SIG-M5 treated with dmso at 0.1 percent for 504 hours (cell line): ENCODE measurements around the gene SRP19.
A peak's percentile ranks its signal among the peaks of the same experiment; 100 is the strongest.
"Not testable (repeated sequence)": the region's sequence is repeated elsewhere in the genome, so short reads cannot be mapped to it uniquely, and the experiment has no call there.

ENCODE experiments used
- DNase-seq: peaks from one replicate; lab custom pipeline; 2025; ENCODE audit not compliant: unreplicated experiment; lab: John Stamatoyannopoulos, UW

Gene SRP19

DNA sequence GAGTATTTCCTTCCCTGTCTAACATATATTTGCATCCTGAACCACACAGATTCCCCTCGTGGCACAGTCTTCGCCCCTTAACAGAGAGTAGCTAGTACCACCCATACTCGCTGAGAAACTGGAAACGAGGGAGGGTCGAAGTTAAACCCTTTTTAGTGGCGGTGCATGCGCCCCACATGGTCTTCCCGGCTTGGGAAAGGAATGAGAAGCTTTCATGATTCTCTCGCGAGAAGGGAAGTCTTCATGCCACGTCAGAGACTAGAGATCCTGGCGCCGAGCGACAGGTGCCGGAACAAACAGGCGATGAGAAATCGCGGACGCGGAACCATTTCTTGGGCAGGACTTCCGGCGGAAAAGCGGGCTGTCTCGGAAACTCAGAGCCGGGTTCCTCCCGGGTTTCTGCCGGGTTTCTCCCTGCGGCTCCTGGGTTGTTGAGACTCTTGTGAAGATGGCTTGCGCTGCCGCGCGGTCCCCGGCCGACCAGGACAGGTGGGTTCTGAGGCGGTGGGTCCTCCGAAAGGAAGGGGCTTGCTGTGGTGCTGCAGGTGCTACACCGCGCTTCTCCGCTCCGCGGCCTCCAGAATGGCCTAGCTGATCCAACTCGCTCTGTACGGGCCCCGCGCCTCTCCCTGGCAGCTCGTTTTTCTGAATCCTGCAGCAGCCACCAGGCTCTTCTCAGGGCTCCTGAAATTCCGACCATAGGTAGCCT is at the start of gene SRP19:
SRP19 (plus strand) TSS at position 359 of the 709 bp plus-strand sequence; CDS start at position 449, 90 bp downstream.
- peak; percentile 97 for DNase-seq

DNA sequence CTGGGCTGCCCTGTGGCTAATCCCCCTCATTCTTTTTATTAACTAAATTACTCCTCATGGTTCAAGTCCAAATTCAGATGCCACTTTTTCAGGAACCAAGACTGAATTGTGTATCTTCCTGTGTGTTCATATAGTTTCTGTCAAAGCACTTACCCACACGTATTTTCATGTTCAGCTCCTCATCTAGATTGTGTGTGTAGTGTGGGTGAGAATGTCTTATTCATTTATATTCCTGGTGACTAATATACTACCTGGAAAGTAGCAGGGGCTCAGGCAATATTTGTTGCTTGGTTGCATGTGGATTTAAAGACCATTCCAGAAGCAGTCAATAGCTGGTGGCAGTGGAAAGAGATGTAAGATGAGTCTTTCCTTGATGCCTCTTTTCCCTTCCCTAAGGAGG is 48.5 kb upstream of the SRP19 start:
- no peak for DNase-seq

DNA sequence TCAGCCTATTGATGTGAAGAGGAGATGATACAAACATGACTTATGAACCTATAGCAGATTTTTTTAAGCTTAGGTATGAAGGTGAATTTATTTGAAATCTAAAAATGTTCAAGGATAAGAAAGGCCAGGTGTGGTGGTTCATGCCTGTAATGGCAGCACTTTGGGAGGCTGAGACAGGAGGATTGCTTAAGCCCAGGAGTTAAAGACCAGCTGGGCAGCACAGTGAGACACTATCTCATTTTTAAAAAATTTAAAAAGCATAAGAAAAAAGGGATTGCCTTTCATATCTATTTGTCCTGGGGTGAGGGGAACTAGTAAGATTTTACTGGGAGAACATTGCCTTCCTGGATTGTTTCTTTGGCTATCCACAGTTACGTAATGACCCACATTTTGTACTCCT is 40.8 kb upstream of the SRP19 start:
- DNase-seq, result no peak

DNA sequence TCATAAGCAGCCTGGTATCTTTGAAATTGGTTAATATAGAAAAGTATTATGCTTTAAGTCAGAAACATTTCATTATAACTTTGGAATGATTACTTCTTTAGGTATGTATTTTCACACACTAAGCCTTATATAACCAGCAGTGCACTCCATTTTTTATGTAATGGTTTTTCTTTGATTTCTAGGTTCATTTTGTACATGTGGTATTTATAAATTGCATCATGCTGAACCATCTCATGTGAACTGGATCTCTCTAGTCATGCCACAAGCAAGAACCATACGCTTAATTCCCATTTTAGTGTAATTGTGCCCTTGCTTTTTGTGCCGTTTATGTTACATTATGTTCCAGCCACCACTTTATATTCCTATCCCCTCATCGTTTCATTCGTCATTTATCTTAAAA is 38.6 kb upstream of the SRP19 start:
- DNase-seq, result no peak

DNA sequence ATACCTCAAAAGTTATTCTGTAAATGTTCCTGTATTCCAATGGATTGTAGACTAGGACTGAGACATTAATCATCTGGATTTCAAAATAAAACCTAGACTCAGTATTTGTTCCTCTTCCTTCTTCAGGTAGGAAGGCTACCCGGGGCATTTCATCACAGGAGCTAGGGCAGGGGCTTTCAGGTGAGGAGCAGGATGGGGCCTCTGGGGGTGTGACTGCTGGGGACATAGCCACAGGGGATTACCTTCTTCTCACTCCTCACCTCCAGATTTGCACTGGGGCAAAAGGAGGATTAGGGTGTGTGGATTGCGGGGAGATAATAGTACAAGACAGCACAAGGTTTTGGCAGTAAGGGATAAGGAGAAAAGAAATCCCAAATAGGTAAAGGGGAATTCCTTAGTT is 37.9 kb upstream of the SRP19 start:
- no peak for DNase-seq

DNA sequence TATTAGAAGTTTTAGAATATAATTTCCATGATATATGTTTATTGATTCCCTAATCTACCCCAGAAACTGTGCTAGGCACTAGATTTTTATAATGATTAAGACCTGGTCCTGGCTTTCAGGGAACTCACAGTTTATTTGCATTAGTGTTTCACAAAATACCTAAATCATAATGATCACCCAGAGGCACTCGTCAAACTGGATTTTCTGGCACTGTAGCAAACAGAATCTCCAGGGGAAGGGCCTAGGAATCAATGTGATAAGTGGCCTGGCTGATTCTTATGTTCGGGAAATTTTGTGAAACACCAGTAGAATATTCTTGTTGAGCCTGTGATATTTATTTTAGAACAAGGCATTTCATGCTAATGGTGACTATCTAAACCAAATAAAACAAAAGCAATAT is 37.4 kb upstream of the SRP19 start:
- DNase-seq, result no peak

DNA sequence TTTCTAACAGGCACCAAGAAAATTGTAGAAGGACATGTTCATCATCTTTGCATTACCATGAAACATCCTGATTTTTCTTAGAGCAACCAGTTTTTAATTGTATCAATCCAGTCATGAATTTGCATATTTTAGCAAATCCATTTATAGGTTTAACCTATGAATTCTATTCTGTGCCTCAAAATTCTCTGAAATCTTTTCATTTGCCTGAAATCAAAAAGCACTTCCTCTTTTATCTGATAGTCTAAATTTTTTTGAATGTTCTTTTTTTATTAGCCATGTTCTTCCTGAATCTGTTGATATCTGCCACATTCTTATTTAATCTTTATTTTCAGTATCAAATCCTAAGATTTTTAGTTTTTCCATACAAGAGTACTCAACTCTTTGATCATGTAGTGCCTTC is 36.9 kb upstream of the SRP19 start:
- DNase-seq, result no peak

DNA sequence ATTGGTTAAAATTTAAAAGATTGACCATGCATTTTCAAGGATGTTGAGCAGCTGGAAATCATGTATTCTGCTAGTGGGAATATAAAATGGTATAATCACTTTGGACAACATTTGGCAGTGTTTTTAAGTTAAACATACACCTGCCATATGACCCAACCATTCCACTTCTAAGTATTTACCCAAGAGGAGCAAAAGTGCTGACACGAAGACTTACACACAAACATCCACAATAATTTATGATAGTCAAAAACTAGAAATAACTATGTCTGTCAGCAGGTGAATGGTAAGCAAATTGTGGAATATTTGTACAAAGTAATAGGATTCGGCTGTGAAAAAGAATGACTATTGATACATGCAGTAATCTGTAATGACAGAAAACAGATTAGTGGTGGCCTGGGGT is 30.7 kb upstream of the SRP19 start:
- DNase-seq, result no peak

DNA sequence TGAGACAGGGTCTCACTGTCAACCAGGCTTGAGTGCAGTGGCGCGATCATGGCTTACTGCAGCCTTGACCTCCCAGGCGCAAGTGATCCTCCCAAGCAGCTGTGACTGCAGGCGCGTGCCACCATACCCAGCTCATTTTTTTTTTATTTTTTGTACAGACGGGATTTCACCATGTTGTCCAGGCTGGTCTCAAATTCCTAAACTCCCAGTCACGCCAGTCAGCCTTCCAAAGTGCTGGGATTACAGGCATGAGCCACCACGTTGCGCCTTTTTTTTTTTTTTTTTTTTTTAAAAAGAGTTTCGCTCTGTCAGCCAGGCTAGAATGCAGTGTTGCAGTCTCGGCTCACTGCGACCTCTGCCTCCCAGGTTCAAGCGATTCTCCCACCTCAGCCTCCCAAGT is 27.1 kb upstream of the SRP19 start:
- DNase-seq, result no peak

DNA sequence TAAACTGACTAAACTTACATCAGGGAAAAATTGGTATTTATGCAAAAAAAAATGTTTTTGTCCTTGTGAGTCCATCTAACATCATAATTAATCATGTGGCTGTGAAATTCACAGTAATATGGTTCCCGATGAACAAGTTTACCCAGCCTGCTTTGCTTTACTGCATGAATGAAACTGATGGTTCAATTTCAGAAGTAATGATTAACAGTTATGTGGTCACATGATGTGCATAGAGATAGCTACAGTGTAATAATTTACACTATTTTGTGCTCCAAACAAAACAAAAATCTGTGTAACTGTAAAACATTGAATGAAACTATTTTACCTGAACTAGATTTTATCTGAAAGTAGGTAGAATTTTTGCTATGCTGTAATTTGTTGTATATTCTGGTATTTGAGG is 16.6 kb upstream of the SRP19 start:
- DNase-seq, result no peak

DNA sequence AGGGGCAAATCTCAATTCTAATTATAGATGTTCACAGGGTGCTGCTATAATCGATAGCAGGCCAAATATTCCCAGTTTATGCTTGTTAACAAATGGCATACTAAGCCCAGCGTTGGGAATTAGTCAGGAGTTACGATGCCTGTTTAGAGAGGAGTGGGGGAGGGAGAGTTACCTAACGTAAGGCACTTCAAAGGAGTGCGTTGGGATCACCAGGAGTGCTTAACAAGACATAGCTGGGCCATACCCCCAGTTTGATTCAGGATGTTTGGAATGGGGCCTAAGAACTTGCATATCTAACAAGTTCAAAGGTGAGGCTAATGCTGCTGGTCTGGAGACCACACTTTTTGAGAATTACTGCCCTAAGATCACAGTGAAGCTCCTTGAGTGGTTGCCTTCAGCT is 14.5 kb upstream of the SRP19 start:
- DNase-seq, result no peak

DNA sequence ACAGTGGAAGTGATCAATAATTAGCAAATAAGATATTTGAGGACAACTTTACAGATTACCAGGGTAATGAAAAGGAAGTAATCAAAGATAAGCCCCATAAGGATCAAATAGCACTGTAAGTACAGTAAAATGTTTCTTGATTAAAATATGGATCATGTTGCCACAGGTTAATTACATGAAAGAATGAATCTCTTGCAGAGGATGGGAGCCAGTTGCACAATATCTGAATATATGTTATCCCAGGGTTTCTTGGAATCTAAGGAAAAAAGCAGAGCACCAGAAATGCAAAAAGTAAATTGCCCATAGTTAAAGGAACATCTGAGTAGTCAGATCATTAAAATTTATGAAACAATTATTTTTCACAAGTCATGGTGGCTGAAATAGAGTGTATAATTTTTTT is 13.8 kb upstream of the SRP19 start:
- no peak for DNase-seq

DNA sequence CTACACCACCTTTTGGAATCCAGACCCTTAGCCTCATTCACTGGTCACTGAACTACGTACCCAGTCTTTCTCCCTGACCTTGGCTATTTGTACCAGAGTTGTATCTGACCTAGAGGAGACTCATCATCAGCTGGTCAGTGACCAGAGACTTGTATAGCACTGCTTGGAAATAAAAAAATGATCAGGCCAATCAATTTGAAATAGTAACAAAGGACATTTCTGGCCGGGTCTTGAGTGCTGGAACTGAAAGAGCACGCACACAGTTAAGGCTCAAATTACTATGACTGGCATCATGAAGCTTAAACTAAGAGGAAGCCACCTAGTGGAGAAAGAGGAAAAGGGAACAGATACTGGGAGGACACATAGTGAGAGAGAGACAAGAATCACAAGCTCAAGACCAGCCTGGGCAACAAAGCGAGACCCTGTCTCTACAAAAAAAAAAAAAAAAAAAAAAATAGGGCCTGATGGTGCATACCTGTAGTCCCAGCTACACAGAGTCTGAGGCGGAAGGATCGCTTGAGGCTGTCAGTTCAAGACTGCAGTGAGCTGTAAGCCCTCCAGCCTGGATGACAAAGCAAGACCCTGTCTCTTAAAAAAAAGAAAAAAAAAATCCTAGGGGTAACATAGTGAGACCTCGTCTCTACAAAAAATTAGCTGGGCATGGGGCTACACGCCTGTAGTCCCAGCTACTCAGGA is 12.8 kb upstream of the SRP19 start:
- DNase-seq, result peak; percentile 89

DNA sequence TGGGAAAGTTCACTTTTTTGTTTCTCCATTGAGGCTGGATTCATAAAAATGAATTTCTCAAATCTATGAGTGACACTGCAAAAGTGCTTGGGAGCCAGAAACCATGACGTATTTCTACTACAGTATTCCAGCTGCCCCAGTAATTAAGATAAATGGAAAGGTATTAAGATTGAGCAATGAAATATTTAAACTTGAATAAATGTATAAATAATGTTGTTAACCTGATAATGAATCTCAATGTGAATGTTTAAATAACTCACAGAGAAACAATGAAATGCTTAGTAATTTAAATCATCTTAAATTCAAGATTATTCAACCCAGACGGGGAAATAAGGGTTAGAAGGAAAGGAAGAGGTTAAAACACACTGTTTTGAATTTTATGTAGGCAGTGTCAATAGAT is 11.2 kb upstream of the SRP19 start:
- no peak for DNase-seq

DNA sequence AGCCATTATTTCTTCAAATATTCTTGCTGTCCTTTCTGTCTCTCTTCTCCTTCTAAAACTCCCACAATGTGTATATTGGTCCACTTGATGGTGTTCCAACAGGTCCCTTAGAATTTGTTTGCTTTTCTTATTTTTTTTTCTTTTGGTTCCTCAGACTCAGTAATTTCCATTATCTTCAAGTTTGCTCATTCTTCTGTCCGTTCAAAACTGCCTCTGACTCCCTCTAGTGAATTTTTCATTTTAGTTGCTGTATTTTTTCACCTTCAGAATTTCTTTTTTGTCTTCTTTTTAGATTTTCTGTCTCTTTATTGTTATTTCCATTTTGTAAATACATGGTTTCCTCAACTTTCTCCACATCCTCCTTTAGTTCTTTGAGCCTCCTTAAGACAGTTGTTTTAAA is 6.4 kb upstream of the SRP19 start:
- no peak for DNase-seq

DNA sequence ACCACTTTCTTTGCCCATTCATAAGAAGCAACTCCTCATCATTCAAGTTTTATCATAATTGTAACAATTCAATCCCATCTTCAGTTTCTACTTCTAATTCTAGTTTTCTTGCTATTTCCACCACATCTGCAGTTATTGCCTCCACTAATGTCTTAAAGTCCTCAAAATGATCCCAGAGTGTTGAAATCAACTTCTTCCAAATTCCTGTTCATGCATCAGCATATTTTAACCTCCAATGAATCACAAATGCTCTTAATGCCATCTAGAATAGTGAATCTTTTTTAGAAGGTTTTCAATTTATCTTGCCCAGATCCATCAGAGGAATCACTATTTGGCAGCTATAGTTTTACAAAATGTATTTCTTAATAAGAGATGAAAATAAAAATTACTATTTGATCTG is 3.2 kb upstream of the SRP19 start:
- no peak for DNase-seq

DNA sequence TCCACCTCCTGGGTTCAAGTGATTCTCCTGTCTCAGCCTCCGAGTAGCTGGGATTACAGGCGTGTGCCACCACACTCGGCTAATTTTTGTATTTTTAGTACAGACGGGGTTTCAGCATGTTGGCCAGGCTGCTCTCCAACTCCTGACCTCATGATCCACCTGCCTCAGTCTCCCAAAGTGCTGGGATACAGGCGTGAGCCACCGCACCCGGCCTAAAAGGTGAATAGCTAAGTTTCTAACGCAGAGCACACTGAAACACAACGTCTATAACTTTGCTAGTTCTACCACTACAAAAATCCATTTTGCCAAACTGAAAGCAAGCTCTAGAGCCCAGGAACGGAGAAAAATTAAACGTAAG is 537 bp upstream of the SRP19 start:
- not testable (repeated sequence) for DNase-seq

DNA sequence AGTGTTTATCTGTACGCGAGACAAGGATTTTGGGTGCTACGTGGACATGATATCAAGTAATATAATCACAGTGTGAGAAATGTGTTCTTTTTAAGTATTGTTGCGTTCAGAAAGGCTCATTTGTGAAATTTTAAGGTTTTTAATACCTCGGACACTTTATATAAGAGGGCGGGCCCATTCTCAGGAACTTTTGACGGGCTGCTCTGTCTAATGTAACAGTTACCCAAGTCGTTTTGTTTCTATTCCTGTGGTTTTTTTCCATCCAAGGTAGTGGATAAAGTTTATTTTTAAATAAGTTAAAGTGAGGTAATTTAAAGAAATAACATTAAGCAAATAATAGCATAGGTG is 525 bp downstream of the SRP19 start:
- no peak for DNase-seq

DNA sequence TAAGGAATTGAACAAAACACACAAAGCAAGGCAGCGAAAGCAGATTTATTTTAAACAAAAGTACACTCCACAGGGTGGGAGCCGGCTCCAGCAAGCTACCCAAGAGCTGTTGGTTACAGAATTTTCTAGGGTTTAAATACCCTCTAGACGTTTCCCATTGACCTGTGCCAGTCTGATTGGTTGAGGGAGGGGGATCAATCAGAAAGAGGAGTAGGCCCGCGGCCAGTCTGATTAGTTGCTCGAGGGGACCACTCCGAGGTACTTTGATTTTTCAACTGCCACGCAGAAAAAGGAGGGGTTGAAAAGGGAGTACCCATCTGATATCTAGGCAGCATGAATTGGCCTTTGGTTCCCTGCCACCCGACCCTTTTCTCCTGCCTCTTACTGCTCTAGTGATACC is 998 bp downstream of the SRP19 start:
- no peak for DNase-seq

DNA sequence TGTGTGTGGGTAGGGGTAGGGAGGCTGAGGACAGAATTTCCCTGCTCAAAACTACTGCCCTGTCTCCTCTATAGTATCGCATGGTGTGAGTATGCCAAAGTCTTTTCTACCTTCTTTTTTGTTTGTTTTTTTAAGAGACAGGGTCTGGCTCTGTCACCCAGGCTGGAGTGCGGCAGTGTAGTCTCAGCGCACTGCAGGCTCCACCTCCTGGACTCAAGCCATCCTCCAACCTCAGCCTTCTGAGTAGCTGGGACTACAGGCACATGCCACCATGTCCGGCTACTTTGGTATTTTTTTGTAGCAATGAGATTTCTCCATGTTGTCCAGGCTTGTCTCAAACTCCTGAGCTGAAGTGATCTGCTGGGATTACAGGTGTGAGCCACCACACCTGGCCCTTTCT is 2.5 kb downstream of the SRP19 start:
- DNase-seq, result no peak

DNA sequence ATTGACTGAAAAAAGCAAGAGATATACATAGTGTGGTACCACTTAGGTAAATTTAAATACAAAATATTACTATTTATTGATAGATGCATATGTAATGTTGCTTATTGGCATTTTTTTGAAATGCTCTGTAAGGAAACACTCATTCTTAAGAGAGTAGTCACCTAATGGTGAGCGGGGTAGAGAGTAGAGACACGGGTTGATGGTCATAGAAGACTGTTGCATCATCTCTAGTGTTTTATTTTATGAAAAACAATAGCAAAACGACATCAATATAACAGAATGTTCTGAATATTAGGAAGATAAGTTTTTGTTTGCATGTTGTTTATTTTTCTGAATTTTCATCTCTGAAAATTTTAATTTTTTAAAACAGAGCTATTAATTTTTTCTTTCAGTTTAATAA is 4.0 kb downstream of the SRP19 start:
- DNase-seq, result no peak

DNA sequence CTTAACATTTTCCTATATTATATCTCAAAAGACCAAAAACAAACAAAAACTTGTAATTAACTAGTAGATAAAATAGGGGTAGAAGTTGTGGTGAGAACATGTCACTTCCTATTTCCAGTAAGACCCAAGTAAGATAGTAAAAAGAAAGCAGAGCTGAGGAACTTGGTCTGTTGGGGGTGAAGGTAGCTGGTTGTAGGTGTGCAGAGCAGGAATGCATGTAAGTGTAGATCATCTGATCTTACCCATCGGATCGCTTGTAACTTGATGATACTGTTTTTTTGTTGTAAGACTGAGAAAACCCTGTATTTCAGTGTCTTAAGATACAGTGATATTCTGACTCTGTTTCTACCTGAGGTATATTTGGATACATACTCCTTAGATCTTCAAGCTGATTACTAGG is 5.7 kb downstream of the SRP19 start:
- no peak for DNase-seq

DNA sequence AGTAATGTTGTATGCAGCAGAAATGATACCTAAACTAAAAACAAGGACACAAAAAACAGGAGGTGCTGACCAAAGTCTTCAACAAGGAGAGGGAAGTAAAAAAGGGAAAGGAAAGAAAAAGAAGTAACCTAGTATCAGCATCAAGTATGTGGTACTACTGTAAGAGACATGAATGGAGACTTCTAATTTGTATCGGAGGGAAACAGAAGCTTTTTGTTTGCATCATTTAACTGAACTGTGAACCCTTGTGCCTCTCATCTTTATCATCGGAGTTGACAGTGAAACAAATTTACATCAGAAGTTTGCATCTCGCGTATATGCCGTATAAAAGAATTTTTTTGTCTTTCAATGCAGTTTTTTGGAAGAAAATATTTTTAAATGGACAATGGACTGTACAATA is 6.3 kb downstream of the SRP19 start:
- no peak for DNase-seq
